PC-9 (cell line): ENCODE measurements around the gene ASXL1.

Source experiments
- EZH2 ChIP-seq: fragments of 200-600 bp; sonication (generic); IDR thresholded peaks from 2 replicates; pipeline ENCODE4 v1.8.0; 2017; ENCODE audit warnings: antibody characterized with exemption, low read depth
- TF ChIP-seq, protein P1 (sequence below): fragments of 200-600 bp; sonication (generic); conservative IDR thresholded peaks from 2 replicates; pipeline ENCODE4 v1.6.1; 2017; ENCODE audit warnings: mixed run types, antibody characterized with exemption, mild to moderate bottlenecking, moderate library complexity

DNA sequence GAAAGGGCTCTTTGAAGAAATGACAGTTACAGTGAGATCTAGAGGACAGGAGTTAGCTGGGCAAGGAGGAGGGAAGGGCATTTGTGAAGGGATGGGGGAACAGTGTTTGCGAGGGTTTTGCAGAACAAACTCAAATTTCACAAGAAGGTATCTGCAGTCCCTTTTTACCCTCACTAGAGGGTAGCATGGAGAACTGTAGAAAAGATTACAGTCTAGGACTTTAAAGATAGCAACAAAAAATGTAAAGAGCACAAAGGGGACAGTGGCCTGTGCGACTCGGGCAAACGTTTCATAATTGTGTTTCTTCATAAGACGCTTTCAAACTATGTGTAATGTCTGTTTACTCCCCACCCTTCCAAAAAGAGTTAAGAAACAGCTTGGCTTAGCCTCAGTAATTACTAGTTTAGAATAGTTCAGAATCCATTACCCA lies 21.2 kb upstream of the ASXL1 start:
- TF ChIP-seq, protein P1, sequence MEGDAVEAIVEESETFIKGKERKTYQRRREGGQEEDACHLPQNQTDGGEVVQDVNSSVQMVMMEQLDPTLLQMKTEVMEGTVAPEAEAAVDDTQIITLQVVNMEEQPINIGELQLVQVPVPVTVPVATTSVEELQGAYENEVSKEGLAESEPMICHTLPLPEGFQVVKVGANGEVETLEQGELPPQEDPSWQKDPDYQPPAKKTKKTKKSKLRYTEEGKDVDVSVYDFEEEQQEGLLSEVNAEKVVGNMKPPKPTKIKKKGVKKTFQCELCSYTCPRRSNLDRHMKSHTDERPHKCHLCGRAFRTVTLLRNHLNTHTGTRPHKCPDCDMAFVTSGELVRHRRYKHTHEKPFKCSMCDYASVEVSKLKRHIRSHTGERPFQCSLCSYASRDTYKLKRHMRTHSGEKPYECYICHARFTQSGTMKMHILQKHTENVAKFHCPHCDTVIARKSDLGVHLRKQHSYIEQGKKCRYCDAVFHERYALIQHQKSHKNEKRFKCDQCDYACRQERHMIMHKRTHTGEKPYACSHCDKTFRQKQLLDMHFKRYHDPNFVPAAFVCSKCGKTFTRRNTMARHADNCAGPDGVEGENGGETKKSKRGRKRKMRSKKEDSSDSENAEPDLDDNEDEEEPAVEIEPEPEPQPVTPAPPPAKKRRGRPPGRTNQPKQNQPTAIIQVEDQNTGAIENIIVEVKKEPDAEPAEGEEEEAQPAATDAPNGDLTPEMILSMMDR = peak; percentile 63
- TF ChIP-seq EZH2 = no peak
